ENCODE measurements around the gene MDN1. TPM values are rescaled to one million over a fixed set of nuclear protein-coding genes. Genes with fewer than 3 reads are reported as not detected.
"Not testable (repeated sequence)": the region's sequence is repeated elsewhere in the genome, so short reads cannot be mapped to it uniquely, and the experiment has no call there.

MDN1 gene
- total and polyA plus RNA-seq, 8 donors = 24.6 to 42.2 (median 39.7) TPM

DNA sequence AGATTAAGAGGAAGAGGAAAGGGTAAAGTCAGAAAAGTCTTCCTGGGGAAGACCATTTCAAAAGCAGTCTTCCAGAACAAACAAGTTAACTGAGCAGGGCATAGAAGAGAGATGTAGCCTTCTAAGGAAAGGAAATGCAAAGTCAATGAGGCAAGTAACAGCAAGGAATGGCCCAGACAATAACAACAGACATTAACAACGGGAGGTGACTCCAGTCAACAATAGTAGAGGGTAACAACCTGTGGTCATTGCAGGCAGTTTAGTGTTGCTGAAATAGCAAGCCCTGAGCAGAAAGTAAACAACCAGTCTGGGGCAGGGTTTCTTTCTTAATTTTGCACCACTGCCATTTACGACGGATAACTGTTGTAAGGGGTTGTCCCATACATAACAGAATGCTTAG lies 2.1 kb downstream of the MDN1 start:
- DNase-seq = no peak
- intact Hi-C loops (cut with DNase I) = no loop called here
- no peaks in the 10 kb centered on the region for H3K36me3 ChIP-seq
- no peaks in the 10 kb centered on the region for H3K27me3 ChIP-seq
- H3K27ac ChIP-seq = no peak overlapping the region
- ATAC-seq = no peak
- H3K4me3 ChIP-seq = no peak overlapping the region
- TF ChIP-seq, protein P1, sequence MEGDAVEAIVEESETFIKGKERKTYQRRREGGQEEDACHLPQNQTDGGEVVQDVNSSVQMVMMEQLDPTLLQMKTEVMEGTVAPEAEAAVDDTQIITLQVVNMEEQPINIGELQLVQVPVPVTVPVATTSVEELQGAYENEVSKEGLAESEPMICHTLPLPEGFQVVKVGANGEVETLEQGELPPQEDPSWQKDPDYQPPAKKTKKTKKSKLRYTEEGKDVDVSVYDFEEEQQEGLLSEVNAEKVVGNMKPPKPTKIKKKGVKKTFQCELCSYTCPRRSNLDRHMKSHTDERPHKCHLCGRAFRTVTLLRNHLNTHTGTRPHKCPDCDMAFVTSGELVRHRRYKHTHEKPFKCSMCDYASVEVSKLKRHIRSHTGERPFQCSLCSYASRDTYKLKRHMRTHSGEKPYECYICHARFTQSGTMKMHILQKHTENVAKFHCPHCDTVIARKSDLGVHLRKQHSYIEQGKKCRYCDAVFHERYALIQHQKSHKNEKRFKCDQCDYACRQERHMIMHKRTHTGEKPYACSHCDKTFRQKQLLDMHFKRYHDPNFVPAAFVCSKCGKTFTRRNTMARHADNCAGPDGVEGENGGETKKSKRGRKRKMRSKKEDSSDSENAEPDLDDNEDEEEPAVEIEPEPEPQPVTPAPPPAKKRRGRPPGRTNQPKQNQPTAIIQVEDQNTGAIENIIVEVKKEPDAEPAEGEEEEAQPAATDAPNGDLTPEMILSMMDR (IDR thresholded peaks at IDR 0.05) = no peak
- no peaks in the 10 kb centered on the region for H3K9me3 ChIP-seq
- peaks cover 12 to 33% of the 10 kb centered on the region in 2 donors for H3K4me1 ChIP-seq

DNA sequence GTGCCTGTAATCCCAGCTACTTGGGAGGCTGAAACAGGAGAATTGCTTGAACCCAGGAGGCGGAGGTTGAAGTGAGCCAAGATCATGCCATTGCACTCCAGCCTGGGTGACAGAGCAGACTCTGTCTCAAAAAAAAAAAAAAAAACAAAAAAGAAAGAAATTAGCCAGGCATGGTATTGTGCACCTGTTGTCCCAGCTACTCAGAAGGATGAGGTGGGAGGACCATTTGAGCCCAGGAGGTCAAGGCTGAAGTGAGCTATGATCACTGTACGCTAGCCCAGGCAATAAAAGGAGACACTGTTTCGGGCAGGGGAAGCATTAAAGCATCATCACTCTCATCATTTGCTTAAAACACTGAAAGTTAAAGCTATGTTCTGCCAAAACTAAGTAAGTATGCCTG lies 6.2 kb downstream of the MDN1 start:
- DNase-seq; H3K36me3 ChIP-seq; H3K27ac ChIP-seq; H3K4me3 ChIP-seq; H3K9me3 ChIP-seq; intact Hi-C loops (cut with DNase I); ATAC-seq; H3K27me3 ChIP-seq: not testable (repeated sequence)
- H3K4me1 ChIP-seq = peaks cover 5 to 21% of the 10 kb centered on the region in 2 donors

DNA sequence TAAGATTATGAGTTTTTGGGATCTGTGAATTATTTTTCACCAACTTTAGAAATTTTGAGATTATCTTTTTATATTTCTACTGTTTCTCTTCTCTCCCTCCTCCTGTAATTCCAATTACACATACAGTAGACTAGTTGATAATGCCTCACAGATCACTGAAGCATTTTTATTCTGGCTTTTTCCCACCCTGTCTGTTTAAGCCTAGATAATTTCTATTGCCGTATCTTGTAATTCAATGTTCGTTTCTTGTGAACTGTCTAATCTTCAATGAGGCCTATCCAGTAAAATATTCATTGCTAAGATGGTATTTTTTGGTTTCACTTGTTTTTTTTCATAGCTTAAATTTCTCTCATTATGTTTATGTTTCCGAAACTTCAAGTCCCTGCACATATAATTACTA lies 12.0 kb downstream of the MDN1 start:
- ATAC-seq (no peak), DNase-seq (no peak)
- no peaks in the 10 kb centered on the region for H3K4me1 ChIP-seq
- intact Hi-C loops (cut with DNase I) = no loop called here
- peaks cover 0 to 6% of the 10 kb centered on the region in 2 donors for H3K36me3 ChIP-seq
- no peaks in the 10 kb centered on the region for H3K27me3 ChIP-seq
- H3K4me3 ChIP-seq = no peak overlapping the region
- TF ChIP-seq, protein P1 (IDR thresholded peaks at IDR 0.05) = no peak
- no peak overlapping the region for H3K27ac ChIP-seq
- H3K9me3 ChIP-seq = no peaks in the 10 kb centered on the region

DNA sequence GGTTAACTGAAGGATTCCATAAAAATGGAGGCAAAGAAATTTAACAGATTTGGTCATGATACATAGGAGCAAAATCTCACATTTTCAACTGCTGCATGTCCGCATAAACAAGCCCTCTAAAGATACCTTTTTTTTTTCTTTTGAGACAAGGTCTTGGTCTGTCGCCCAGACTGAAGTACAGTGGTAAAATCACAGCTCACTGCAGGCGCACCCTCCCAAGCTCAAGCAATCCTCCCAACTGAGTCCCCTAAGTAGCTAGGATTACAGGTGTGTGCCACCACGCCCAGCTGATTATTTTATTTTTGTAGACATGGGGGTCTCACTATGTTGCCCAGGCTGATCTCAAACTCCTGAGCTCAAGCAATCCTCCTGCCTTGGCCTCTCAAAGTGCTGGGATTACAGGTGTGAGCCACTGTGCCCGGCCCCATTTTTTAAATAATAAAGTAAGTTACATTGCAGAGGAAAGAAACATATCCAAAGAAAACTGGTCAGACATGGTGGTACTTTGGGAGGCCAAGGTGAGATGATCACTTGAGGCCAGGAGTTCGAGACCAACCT lies 13.7 kb downstream of the MDN1 start:
- Histone ChIP-seq H3K36me3 (peaks cover 0 to 23% of the 10 kb centered on the region in 2 donors), H3K4me1 (no peaks in the 10 kb centered on the region), H3K4me3 (no peak overlapping the region), H3K27me3 (no peaks in the 10 kb centered on the region), H3K9me3 (no peaks in the 10 kb centered on the region), H3K27ac (no peak overlapping the region)
- no peak for ATAC-seq
- intact Hi-C loops (cut with DNase I) = no loop called here
- DNase-seq = no peak
- TF ChIP-seq, protein P1 (IDR thresholded peaks at IDR 0.05) = no peak

DNA sequence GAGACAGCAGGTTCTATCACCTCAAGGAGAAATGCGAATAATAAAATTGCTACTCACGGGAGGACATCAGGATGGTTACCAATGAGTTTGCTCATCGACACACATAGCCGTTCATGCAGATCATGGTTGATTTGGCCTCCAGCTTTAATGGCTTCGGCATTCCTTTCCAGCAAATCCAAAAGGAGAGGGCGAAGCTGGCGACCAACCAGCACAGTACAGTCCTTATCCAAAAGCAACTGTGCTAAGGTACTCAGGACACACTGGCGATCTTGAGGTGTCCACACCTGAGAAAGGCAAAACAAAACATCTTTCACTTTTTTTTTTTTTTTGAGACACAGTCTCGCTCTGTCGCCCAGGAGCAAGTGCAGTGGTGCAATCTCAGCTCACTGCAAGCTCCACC lies 16.3 kb downstream of the MDN1 start:
- H3K27ac ChIP-seq = no peak overlapping the region
- H3K36me3 ChIP-seq = peaks cover 0 to 43% of the 10 kb centered on the region in 2 donors
- no peaks in the 10 kb centered on the region for H3K27me3 ChIP-seq
- TF ChIP-seq, protein P1 (IDR thresholded peaks at IDR 0.05) = no peak
- no peaks in the 10 kb centered on the region for H3K9me3 ChIP-seq
- DNase-seq (no peak), ATAC-seq (no peak)
- no peak overlapping the region for H3K4me3 ChIP-seq
- intact Hi-C loops (cut with DNase I) = no loop called here
- no peaks in the 10 kb centered on the region for H3K4me1 ChIP-seq

DNA sequence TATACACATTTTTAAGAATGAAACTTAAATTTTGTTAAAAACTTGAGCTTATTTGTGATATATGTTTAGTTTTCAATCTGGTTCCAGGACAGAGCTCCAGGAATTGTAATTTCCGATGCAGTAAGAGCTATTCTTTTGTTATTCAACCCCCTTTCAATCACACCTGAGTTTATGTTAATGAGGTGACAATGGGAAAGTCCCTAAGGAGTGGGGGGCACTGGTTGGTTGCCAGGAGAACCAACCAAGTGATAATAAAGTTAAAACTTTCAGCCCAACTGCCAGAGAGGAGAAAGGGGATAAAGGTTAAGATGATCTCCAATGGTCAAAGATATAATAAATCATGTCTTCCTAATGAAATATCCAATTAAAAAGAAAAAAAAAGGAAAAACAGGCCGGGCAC lies 19.8 kb downstream of the MDN1 start:
- H3K4me3 ChIP-seq = no peak overlapping the region
- TF ChIP-seq, protein P1 (IDR thresholded peaks at IDR 0.05) = no peak
- ATAC-seq = no peak
- no peaks in the 10 kb centered on the region for H3K9me3 ChIP-seq
- no peaks in the 10 kb centered on the region for H3K4me1 ChIP-seq
- peaks cover 0 to 63% of the 10 kb centered on the region in 2 donors for H3K36me3 ChIP-seq
- no peaks in the 10 kb centered on the region for H3K27me3 ChIP-seq
- intact Hi-C loops (cut with DNase I) = no loop called here
- no peak for DNase-seq
- H3K27ac ChIP-seq = no peak overlapping the region
